ENCODE results near the gene MAGOH.

- TF ChIP-seq, protein P1, sequence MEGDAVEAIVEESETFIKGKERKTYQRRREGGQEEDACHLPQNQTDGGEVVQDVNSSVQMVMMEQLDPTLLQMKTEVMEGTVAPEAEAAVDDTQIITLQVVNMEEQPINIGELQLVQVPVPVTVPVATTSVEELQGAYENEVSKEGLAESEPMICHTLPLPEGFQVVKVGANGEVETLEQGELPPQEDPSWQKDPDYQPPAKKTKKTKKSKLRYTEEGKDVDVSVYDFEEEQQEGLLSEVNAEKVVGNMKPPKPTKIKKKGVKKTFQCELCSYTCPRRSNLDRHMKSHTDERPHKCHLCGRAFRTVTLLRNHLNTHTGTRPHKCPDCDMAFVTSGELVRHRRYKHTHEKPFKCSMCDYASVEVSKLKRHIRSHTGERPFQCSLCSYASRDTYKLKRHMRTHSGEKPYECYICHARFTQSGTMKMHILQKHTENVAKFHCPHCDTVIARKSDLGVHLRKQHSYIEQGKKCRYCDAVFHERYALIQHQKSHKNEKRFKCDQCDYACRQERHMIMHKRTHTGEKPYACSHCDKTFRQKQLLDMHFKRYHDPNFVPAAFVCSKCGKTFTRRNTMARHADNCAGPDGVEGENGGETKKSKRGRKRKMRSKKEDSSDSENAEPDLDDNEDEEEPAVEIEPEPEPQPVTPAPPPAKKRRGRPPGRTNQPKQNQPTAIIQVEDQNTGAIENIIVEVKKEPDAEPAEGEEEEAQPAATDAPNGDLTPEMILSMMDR (IDR thresholded peaks at IDR 0.05; ENCODE audit: low read depth, low read length) = no peak
- no peak for TF ChIP-seq POLR2A (IDR thresholded peaks at IDR 0.05; ENCODE audit: extremely low read depth, insufficient read length)
- TF ChIP-seq MAX (IDR thresholded peaks at IDR 0.05; ENCODE audit: low read depth, low read length) = no peak
- no peak for TF ChIP-seq MYC (IDR thresholded peaks at IDR 0.05; ENCODE audit: low read depth, low read length)
Measured at GRCh38 chr1:53270873-53271272, 32.6 kb upstream of the MAGOH start.
